Small intestine (tissue), 7 donors: ENCODE results near the gene ZNF446. TPM values are rescaled to one million over a fixed set of nuclear protein-coding genes. Genes with fewer than 3 reads are reported as not detected.
"Not testable (repeated sequence)": the region's sequence is repeated elsewhere in the genome, so short reads cannot be mapped to it uniquely, and the experiment has no call there.

Experiments used
- DNase-seq, 2 donors: peaks; one replicate each; pipeline versions ENCODE4 v3.0.0 to v3.0.0-alpha.2; 2013
- FAIRE-seq: peaks from 2 replicates; lab custom pipeline; 2012; peaks lifted over from hg19 to GRCh38; lab: Jason Lieb, UNC
- H3K27ac ChIP-seq, 3 donors: one replicate each; pipeline ENCODE4 v1.5.1; 2013; ENCODE audit warnings: low read length in 2 of 3, mild to moderate bottlenecking in 2 of 3, control low read depth in 1 of 3, inconsistent platforms in 1 of 3, low read depth in 1 of 3, moderate library complexity in 1 of 3
- H3K27me3 ChIP-seq, 3 donors: one replicate each; pipeline ENCODE4 v1.6.1; 2013; ENCODE audit warnings: low read length in 3 of 3, inconsistent platforms in 1 of 3; ENCODE audit not compliant: control insufficient read depth in 3 of 3, insufficient read depth in 3 of 3
- H3K36me3 ChIP-seq, 3 donors: one replicate each; pipeline ENCODE4 v1.6.1; 2013; ENCODE audit warnings: low read length in 3 of 3, inconsistent platforms in 1 of 3, low read depth in 1 of 3, mild to moderate bottlenecking in 1 of 3, moderate library complexity in 1 of 3; ENCODE audit not compliant: control insufficient read depth in 3 of 3, insufficient read depth in 2 of 3
- H3K4me1 ChIP-seq, 3 donors: one replicate each; pipeline ENCODE4 v1.6.1; 2013; ENCODE audit warnings: low read length in 2 of 3, inconsistent platforms in 1 of 3, low read depth in 1 of 3, mild to moderate bottlenecking in 1 of 3, moderate library complexity in 1 of 3; ENCODE audit not compliant: control insufficient read depth in 3 of 3, insufficient read depth in 2 of 3
- H3K4me3 ChIP-seq, 3 donors: one replicate each; pipeline ENCODE4 v1.5.1; 2013; ENCODE audit warnings: low read length in 3 of 3, control low read depth in 1 of 3, inconsistent platforms in 1 of 3, low read depth in 1 of 3, mild to moderate bottlenecking in 1 of 3, moderate library complexity in 1 of 3
- H3K9me3 ChIP-seq, 2 donors: one replicate each; pipeline ENCODE4 v1.6.1; 2013; ENCODE audit warnings: low read depth in 1 of 2, low read length in 1 of 2; ENCODE audit not compliant: control insufficient read depth in 2 of 2, insufficient read depth in 1 of 2
- WGBS, 3 donors: extraction: QIAGEN DNeasy Blood & Tissue Kit; methylation state at CpG; one replicate each; pipeline ENCODE4 v1.1.7; 2013; 5-methylcytosine and 5-hydroxymethylcytosine counted together
- polyA plus RNA-seq, 4 donors: library from polyadenylated mRNA; stranded (reverse) in 3 of 4; unstranded in 1 of 4; fragments of 200-250 nt in 3 of 4; fragments of 120-200 nt in 1 of 4; gene quantifications; one replicate each; pipeline versions ENCODE4 v1.2.1 to v1.2.3, GENCODE V29; 2013
- donor health status: healthy with polysubstance abuse.
- donor health status: control.
- donor health status: control.
- donor health status: Bipolar disorder and iron deficiency.
- donor health status: healthy.

ZNF446 gene
- polyA plus RNA-seq, 4 donors: 7.3 to 11.4 (median 8.6) TPM

GRCh38 chr19:58448860-58449259 lies 27.3 kb upstream of the ZNF446 start:
- H3K27me3 ChIP-seq, H3K4me3 ChIP-seq, H3K36me3 ChIP-seq, FAIRE-seq, H3K9me3 ChIP-seq, H3K4me1 ChIP-seq, H3K27ac ChIP-seq, DNase-seq: not testable (repeated sequence)
- 77 to 88% (median 84%) methylated on average over 3 of the region's 3 CpGs for WGBS, 3 donors

GRCh38 chr19:58449980-58450379 lies 26.2 kb upstream of the ZNF446 start:
- H3K27ac ChIP-seq, H3K9me3 ChIP-seq, H3K4me3 ChIP-seq, H3K27me3 ChIP-seq, FAIRE-seq, H3K4me1 ChIP-seq, DNase-seq: not testable (repeated sequence)
- peaks cover 0 to 14% (median 0%) of the 10 kb centered on the region in 3 donors for H3K36me3 ChIP-seq
- 54 to 62% (median 54%) methylated on average over 5 of the region's 5 CpGs for WGBS, 3 donors

- no peak overlapping the region for H3K27ac ChIP-seq
- DNase-seq (no peak), FAIRE-seq (no peak)
- peaks cover 0 to 7% (median 3%) of the 10 kb centered on the region in 3 donors for H3K27me3 ChIP-seq
- peaks cover 0 to 2% (median 0%) of the 10 kb centered on the region in 3 donors for H3K4me1 ChIP-seq
- H3K36me3 ChIP-seq: peaks cover 0 to 19% (median 0%) of the 10 kb centered on the region in 3 donors
- H3K9me3 ChIP-seq: peaks cover 0 to 8% of the 10 kb centered on the region in 2 donors
- H3K4me3 ChIP-seq: peak overlapping the region; percentile 64 to 96 (median 76)
- WGBS, 3 donors: 0 to 6% (median 3%) methylated on average over 11 of the region's 11 CpGs
Measured at GRCh38 chr19:58450856-58451357, 25.2 kb upstream of the ZNF446 start.

- H3K36me3 ChIP-seq: peaks cover 0 to 24% (median 0%) of the 10 kb centered on the region in 3 donors
- peak within 1 kb of the TSS in 1 of 3 donors; percentile 61 for H3K27ac ChIP-seq
- peaks cover 0 to 7% (median 3%) of the 10 kb centered on the region in 3 donors for H3K27me3 ChIP-seq
- H3K4me1 ChIP-seq: peaks cover 0 to 2% (median 0%) of the 10 kb centered on the region in 3 donors
- DNase-seq: peak; percentile 98
- FAIRE-seq: no peak
- WGBS, 3 donors: 0 to 1% (median 0%) methylated on average over 46 to 79 of the region's 79 CpGs
- H3K4me3 ChIP-seq: peak within 1 kb of the TSS; percentile 64 to 96 (median 76)
- peaks cover 0 to 8% of the 10 kb centered on the region in 2 donors for H3K9me3 ChIP-seq
Measured at GRCh38 chr19:58451358-58452101, 24.6 kb upstream of the ZNF446 start, which contains the start of gene ZNF324B. TSS of gene ZNF324B (plus strand) at chr19:58451622. CDS start at chr19:58453702, 2,080 bp downstream.

GRCh38 chr19:58453743-58454142 lies 22.4 kb upstream of the ZNF446 start:
- Histone ChIP-seq H3K4me3 (no peak overlapping the region), H3K36me3 (peaks cover 0 to 36% (median 0%) of the 10 kb centered on the region in 3 donors), H3K27ac (no peak overlapping the region), H3K4me1 (peaks cover 0 to 2% (median 0%) of the 10 kb centered on the region in 3 donors), H3K9me3 (peaks cover 0 to 8% of the 10 kb centered on the region in 2 donors), H3K27me3 (peaks cover 0 to 5% (median 3%) of the 10 kb centered on the region in 3 donors)
- 93 to 96% (median 95%) methylated on average over 6 of the region's 6 CpGs for WGBS, 3 donors
- FAIRE-seq (no peak), DNase-seq (no peak)

- FAIRE-seq: no peak
- Histone ChIP-seq H3K27me3 (no peaks in the 10 kb centered on the region), H3K4me3 (no peak overlapping the region), H3K4me1 (peaks cover 0 to 2% (median 0%) of the 10 kb centered on the region in 3 donors), H3K9me3 (no peaks in the 10 kb centered on the region), H3K27ac (no peak overlapping the region), H3K36me3 (peaks cover 0 to 36% (median 0%) of the 10 kb centered on the region in 3 donors)
- no peak for DNase-seq
- 96 to 97% (median 97%) methylated on average over 17 to 21 of the region's 21 CpGs for WGBS, 3 donors
Measured at GRCh38 chr19:58455306-58455705, 20.8 kb upstream of the ZNF446 start.

- no peak overlapping the region for H3K4me3 ChIP-seq
- H3K27ac ChIP-seq: no peak overlapping the region
- H3K4me1 ChIP-seq: no peaks in the 10 kb centered on the region
- H3K9me3 ChIP-seq: no peaks in the 10 kb centered on the region
- peaks cover 0 to 36% (median 0%) of the 10 kb centered on the region in 3 donors for H3K36me3 ChIP-seq
- DNase-seq: no peak
- FAIRE-seq: no peak
- no peaks in the 10 kb centered on the region for H3K27me3 ChIP-seq
- 97 to 99% (median 98%) methylated on average over 29 to 35 of the region's 35 CpGs for WGBS, 3 donors
Measured at GRCh38 chr19:58456111-58456510, 20.0 kb upstream of the ZNF446 start.

GRCh38 chr19:58460039-58460438 lies 16.1 kb upstream of the ZNF446 start:
- no peak overlapping the region for H3K4me3 ChIP-seq
- FAIRE-seq (no peak), DNase-seq (no peak)
- H3K27me3 ChIP-seq: no peaks in the 10 kb centered on the region
- no peak overlapping the region for H3K27ac ChIP-seq
- WGBS, 3 donors: 88 to 92% (median 89%) methylated on average over 2 of the region's 2 CpGs
- H3K9me3 ChIP-seq: no peaks in the 10 kb centered on the region
- no peaks in the 10 kb centered on the region for H3K4me1 ChIP-seq
- peaks cover 0 to 21% (median 0%) of the 10 kb centered on the region in 3 donors for H3K36me3 ChIP-seq
